HUES6 (cell line): ENCODE measurements around the gene PIEZO2.

Source experiments
- H3K27ac ChIP-seq: 2 replicates; pipeline ENCODE4 v1.7.0; 2013; ENCODE audit warnings: low read depth, mild to moderate bottlenecking, low read length, inconsistent platforms
- H3K27me3 ChIP-seq: 2 replicates; pipeline ENCODE4 v1.6.1; 2013; ENCODE audit warnings: low read length; ENCODE audit not compliant: control insufficient read depth, insufficient read depth
- H3K36me3 ChIP-seq: 2 replicates; pipeline ENCODE4 v1.6.1; 2013; ENCODE audit warnings: low read length; ENCODE audit not compliant: control insufficient read depth, insufficient read depth
- H3K4me1 ChIP-seq: 2 replicates; pipeline ENCODE4 v1.6.1; 2013; ENCODE audit warnings: low read length; ENCODE audit not compliant: control insufficient read depth, insufficient read depth
- H3K4me3 ChIP-seq: 2 replicates; pipeline ENCODE4 v1.5.1; 2013; ENCODE audit warnings: low read depth, low read length
- H3K9ac ChIP-seq: one replicate; pipeline ENCODE4 v1.6.1; 2013; ENCODE audit warnings: mild to moderate bottlenecking, low read length
- H3K9me3 ChIP-seq: 2 replicates; pipeline ENCODE4 v1.6.1; 2013; ENCODE audit warnings: low read depth, low read length; ENCODE audit not compliant: control insufficient read depth, insufficient read depth

The PIEZO2 gene

DNA sequence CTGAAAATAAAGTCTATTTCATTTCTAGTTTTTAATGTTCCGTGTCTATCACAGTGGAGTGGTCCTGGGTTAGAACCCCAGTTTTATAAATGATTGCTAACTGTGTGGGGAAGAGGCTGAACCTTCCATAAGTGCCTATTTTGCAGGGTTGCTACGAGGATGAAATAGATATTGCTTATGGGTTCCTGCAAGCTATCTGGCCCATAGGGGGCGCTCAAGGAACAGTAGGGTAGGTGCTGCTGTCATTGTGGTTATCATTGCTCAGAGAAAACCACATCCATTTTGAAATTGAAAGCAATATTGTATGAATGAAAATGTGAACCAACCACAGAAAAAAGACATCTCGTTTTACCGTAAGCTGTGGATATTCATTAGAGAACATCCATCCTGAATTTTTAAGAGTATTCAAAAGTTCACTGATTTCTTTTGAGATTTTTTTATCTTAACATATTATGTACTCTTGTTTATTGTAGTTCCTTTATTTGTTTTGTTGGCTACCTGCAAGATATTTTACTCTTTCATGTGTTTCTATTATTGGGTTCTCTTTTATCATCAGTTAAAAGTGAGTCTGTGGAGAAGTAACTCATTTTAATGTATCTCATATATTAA lies 362.0 kb downstream of the PIEZO2 start:
- H3K4me1 ChIP-seq = no peaks in the 10 kb centered on the region
- H3K9me3 ChIP-seq = no peaks in the 10 kb centered on the region
- H3K27ac ChIP-seq = no peak overlapping the region
- no peak overlapping the region for H3K9ac ChIP-seq
- no peaks in the 10 kb centered on the region for H3K27me3 ChIP-seq
- no peak overlapping the region for H3K4me3 ChIP-seq
- H3K36me3 ChIP-seq = no peaks in the 10 kb centered on the region

DNA sequence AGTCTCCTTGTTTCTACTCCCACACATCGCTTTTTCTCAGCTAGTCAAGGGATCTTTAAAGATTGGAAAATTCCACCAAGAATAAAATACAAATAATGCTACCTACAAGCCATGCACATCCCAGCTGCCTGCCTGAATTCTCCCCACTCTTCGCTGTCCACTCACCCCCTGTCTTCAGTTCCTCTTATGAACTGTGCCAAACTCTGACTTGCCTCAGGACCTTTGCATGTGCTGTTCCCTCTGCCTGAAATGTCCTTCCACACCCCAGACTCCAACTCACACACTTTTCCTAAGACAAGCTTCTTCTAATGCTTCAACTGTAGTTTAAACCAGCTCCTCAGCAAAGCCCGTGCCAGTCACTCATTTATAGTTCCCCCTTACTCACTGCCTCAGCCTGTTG lies 363.6 kb downstream of the PIEZO2 start:
- Histone ChIP-seq H3K27ac (no peak overlapping the region), H3K9me3 (no peaks in the 10 kb centered on the region)

DNA sequence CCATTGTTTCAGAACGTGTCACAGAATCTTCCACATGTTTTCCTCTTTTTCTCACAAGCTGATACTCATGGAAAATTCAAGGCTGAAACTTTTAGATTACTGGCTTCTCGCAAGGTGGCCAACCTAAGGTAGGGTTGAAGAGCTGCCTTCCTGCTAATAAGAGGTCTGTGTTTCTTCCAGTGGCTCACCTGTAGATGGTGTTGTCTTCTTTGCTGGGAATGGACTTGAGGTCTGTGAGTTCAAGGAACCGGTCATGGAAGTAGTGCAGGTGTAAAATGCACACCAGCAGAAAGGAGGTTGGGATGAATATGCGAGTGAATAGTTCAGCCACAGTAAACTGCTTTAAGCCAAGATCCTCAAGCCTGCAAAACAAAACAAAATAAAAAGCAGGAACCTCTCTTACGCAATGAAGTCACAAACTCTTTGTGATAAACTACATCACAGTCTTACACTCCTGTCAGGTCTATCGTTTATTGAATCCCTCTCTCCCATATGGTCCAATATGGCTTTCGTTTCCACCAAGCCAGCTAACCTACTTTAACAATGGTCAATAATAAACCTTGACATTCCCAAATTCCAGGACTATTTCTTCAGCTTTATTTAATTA lies 364.7 kb downstream of the PIEZO2 start:
- H3K9ac ChIP-seq = no peak overlapping the region
- no peaks in the 10 kb centered on the region for H3K27me3 ChIP-seq
- H3K4me3 ChIP-seq = no peak overlapping the region
- H3K36me3 ChIP-seq = no peaks in the 10 kb centered on the region
- H3K9me3 ChIP-seq = no peaks in the 10 kb centered on the region
- H3K27ac ChIP-seq = no peak overlapping the region
- H3K4me1 ChIP-seq = no peaks in the 10 kb centered on the region

More for the DNA sequence above, 363.6 kb downstream of the PIEZO2 start:
- Histone ChIP-seq H3K36me3 (no peaks in the 10 kb centered on the region), H3K9ac (no peak overlapping the region), H3K4me3 (no peak overlapping the region), H3K27me3 (no peaks in the 10 kb centered on the region), H3K4me1 (no peaks in the 10 kb centered on the region)

DNA sequence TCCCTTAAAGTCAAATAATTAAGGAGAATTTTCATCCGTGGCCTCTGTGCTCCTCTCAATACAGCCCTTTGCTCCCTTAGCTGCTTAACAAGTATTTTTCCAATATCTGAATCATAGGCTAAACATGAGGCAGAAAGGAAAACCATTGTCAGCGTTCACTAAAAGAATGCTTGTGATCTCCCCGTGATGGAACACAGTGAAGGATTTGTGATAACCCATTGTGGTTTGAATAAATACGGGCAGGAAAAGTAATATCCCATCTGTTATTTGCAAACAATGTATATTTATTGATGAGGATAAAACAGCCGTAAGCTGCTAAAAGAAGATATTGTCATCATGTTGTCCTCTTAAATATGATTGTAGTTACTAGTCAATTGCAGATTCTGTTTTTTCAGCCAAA lies 365.4 kb downstream of the PIEZO2 start:
- no peaks in the 10 kb centered on the region for H3K36me3 ChIP-seq
- no peak overlapping the region for H3K9ac ChIP-seq
- no peaks in the 10 kb centered on the region for H3K27me3 ChIP-seq
- H3K27ac ChIP-seq = no peak overlapping the region
- H3K4me3 ChIP-seq = no peak overlapping the region
- H3K9me3 ChIP-seq = no peaks in the 10 kb centered on the region
- H3K4me1 ChIP-seq = no peaks in the 10 kb centered on the region

DNA sequence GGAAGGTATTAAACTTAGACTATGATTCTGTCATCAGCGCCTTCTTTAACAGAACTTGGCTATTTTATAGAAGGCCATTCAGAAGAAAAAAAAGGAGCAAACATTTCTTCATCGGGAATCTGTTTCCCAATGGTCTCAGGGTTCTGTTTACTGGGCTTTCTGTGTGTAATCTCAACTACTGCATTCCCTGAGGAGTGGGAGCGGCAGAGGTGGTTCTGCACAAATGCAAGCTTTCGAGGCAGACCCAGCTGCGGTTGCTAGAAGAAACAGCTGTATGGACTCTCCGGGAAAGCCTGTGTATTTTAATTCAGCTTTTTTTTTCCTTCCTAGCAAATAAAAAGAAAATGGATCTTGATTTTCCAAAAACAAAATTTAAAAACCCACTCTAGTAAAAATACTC lies 372.9 kb downstream of the PIEZO2 start:
- Histone ChIP-seq H3K27me3 (no peaks in the 10 kb centered on the region), H3K9ac (no peak overlapping the region)

DNA sequence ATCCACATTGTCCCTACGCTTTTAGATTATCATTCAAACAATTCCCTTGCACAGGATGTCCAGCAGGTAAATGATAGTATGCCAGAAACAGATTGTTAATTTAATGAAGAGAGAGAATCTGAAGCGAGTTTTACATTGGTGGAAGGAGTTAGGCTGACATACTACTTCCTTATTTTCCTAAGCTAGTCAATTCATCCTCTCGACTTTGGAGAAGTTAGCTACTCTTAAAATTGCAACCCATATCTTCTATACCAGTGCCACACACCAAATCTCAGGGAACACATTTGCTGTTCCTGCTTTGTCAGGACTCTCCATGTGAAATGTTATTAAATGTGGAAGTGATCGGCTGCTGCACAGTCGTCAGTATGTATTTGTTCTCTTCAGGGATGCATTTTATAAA lies 374.3 kb downstream of the PIEZO2 start:
- Histone ChIP-seq H3K9me3 (0 out of 2 replicates have a peak, but pooled peaks cover 7% of the 10 kb centered on the region), H3K27me3 (no peaks in the 10 kb centered on the region), H3K9ac (no peak overlapping the region), H3K4me1 (peaks cover 7% of the 10 kb centered on the region; the same call in 1 of the 2 replicates), H3K4me3 (no peak overlapping the region), H3K36me3 (no peaks in the 10 kb centered on the region; the same call in 1 of the 2 replicates), H3K27ac (no peak overlapping the region)

More for the DNA sequence above, 372.9 kb downstream of the PIEZO2 start:
- Histone ChIP-seq H3K4me3 (no peak overlapping the region), H3K27ac (no peak overlapping the region), H3K9me3 (0 out of 2 replicates have a peak, but pooled peaks cover 7% of the 10 kb centered on the region), H3K36me3 (no peaks in the 10 kb centered on the region; the same call in 1 of the 2 replicates), H3K4me1 (peaks cover 7% of the 10 kb centered on the region; the same call in 1 of the 2 replicates)

DNA sequence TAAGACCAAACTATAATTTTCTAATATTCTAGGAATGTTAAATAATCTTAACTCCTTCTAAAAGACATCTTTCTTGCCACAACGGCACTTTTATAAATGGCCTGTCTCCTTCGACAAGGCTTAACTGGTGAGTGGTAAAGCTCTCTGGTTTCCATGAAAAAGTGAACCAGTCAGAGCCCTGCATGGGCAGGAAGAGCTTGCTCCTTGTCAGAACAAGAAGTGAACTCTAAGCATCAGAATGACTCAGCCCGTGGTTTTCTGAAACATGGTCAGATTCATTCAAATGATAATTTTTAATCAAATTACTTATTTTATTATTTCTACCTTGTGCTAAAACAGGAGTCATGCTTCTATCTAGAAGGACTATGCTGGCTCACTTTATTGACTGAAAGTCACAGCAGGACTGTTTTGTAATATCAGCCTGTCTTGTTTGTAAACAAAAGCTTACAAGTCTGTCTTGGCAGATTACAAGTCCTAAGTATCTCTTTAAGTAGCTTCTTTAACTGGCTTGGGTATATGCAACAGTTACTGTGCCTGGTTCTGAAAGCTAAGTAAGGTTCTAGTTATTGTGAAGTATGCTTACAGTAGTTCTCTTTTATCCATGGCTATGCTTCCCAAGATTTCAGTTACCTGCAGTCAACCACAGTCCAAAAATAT lies 378.2 kb downstream of the PIEZO2 start:
- H3K9me3 ChIP-seq = 0 out of 2 replicates have a peak, but pooled peaks cover 7% of the 10 kb centered on the region
- no peak overlapping the region for H3K27ac ChIP-seq
- no peak overlapping the region for H3K9ac ChIP-seq
- H3K27me3 ChIP-seq = no peaks in the 10 kb centered on the region
- no peak overlapping the region for H3K4me3 ChIP-seq
- H3K4me1 ChIP-seq = no peaks in the 10 kb centered on the region
- no peaks in the 10 kb centered on the region; the same call in 1 of the 2 replicates for H3K36me3 ChIP-seq

DNA sequence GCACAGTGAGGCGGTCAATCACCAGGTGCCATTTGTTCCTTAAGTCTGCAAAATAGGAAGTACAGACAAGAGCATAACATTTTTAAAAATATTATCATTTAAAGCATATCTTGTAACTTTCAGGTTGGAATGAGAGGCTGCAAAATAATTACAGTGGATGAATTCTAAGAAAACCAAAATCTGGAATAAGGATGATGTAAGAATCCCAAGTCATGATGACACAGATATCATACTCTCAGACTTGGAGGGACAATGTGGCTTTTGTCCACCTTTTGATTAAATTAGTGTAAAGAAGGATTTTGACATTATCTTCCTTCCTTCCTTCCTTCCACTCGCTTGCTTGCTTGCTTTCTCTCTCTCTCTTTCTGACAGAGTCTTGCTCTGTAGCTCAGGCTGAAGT lies 379.1 kb downstream of the PIEZO2 start:
- Histone ChIP-seq H3K27ac (no peak overlapping the region), H3K36me3 (no peaks in the 10 kb centered on the region; the same call in 1 of the 2 replicates), H3K4me3 (no peak overlapping the region), H3K27me3 (no peaks in the 10 kb centered on the region), H3K9me3 (0 out of 2 replicates have a peak, but pooled peaks cover 7% of the 10 kb centered on the region), H3K4me1 (no peaks in the 10 kb centered on the region), H3K9ac (no peak overlapping the region)

DNA sequence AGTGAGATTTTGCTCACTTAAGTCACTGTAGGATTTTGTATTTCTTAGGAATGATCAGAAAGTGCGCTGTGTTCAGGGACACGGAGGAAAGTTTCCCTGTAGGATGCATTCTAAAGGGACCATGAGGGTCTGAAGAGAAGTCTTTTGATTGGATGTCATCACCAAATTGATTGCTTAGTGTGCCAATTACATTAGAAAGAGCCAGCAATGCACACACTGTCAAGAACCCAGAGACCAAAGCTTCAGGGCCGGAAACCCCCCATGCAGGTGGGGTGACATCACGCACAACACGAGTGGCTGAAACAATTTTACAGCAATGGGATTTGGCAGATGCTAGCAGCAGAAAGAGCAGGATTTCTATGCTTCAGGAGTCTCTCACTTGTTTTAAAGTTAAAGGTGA lies 381.1 kb downstream of the PIEZO2 start:
- Histone ChIP-seq H3K27me3 (no peaks in the 10 kb centered on the region), H3K9me3 (0 out of 2 replicates have a peak, but pooled peaks cover 7% of the 10 kb centered on the region), H3K4me1 (no peaks in the 10 kb centered on the region), H3K27ac (no peak overlapping the region), H3K36me3 (no peaks in the 10 kb centered on the region; the same call in 1 of the 2 replicates), H3K4me3 (no peak overlapping the region), H3K9ac (no peak overlapping the region)

DNA sequence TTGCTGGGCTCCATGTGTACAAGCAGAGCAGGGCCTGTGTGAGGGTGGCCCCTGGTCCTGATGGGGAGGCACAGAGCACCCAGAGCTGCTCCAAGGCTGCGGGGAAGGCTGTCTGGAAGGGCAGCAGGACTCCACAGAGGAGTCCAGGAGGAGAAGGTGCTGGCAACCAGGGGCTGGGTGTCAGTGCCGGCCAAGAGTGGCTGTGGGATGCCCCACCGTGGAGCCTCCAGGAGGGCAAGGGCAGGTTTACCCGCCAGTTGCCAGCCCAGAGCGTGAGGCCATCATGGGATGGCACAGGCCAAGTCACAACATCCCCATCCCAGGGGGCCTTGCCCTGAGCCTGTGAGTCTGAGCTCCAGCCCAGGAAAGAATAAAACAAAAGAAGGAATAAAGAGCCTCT lies 381.7 kb downstream of the PIEZO2 start:
- no peak overlapping the region for H3K4me3 ChIP-seq
- H3K36me3 ChIP-seq = no peaks in the 10 kb centered on the region
- H3K27me3 ChIP-seq = no peaks in the 10 kb centered on the region
- no peaks in the 10 kb centered on the region for H3K4me1 ChIP-seq
- no peak overlapping the region for H3K27ac ChIP-seq
- 0 out of 2 replicates have a peak, but pooled peaks cover 7% of the 10 kb centered on the region for H3K9me3 ChIP-seq
- H3K9ac ChIP-seq = no peak overlapping the region

DNA sequence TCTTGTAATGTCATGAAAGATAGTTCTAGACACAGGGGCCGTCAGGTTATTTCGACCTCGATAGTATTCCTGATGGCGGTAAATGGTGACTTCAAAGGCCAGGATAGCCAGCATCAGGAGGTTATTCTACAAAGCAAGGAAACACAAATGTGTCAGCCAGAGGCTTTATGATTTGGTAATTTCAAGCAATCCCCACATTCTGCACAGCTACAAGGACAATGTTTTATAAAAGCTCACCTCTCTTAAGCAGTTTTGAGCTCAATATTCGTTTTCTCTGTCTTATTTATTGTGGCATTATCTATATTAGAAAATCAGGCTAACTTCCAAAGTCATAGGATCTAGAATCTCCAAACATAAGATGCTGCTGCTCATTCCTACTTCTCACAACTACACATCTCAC lies 388.4 kb downstream of the PIEZO2 start:
- H3K9ac ChIP-seq = no peak overlapping the region
- no peaks in the 10 kb centered on the region for H3K9me3 ChIP-seq
- no peak overlapping the region for H3K27ac ChIP-seq
- no peaks in the 10 kb centered on the region for H3K36me3 ChIP-seq
- H3K27me3 ChIP-seq = no peaks in the 10 kb centered on the region
- no peak overlapping the region for H3K4me3 ChIP-seq
- no peaks in the 10 kb centered on the region for H3K4me1 ChIP-seq
